IMR-90 (cell line): ENCODE measurements around the gene ATP10B.

Source experiments
- BHLHE40 ChIP-seq: fragments of 150-350 bp; IDR thresholded peaks from 2 replicates; pipeline ENCODE4 v1.6.1; 2016; ENCODE audit warnings: mild to moderate bottlenecking, low read depth, low read length
- CTCF ChIP-seq: conservative IDR thresholded peaks from 2 replicates; pipeline ENCODE4 v1.5.1; 2012; ENCODE audit warnings: mild to moderate bottlenecking, low read depth, low read length, improper control_type of control experiment
- ELK1 ChIP-seq: fragments of 150-350 bp; IDR thresholded peaks from 2 replicates; pipeline ENCODE4 v1.6.1; 2016; ENCODE audit warnings: low read depth, mild to moderate bottlenecking, low read length, moderate library complexity, borderline replicate concordance
- MAFK ChIP-seq: IDR thresholded peaks from 2 replicates; pipeline ENCODE4 v1.6.1; 2012; ENCODE audit warnings: low read depth, low read length, improper control_type of control experiment
- NFE2L2 ChIP-seq: fragments of 150-350 bp; IDR thresholded peaks from 2 replicates; pipeline ENCODE4 v1.6.1; 2016; ENCODE audit warnings: low read depth, mild to moderate bottlenecking, low read length
- POLR2A ChIP-seq: IDR thresholded peaks from 2 replicates; pipeline ENCODE4 v1.6.1; 2012; ENCODE audit warnings: mild to moderate bottlenecking, low read depth, low read length
- RFX5 ChIP-seq: IDR thresholded peaks from 2 replicates; pipeline ENCODE4 v1.8.0; 2012; ENCODE audit warnings: low read depth, mild to moderate bottlenecking, low read length, moderate library complexity

- no peak for TF ChIP-seq CTCF
- no peak for TF ChIP-seq ELK1
- TF ChIP-seq BHLHE40: no peak
- TF ChIP-seq NFE2L2: no peak
- no peak for TF ChIP-seq POLR2A
- TF ChIP-seq MAFK: no peak
- no peak for TF ChIP-seq RFX5
Observed at GRCh38 chr5:160788102-160788660, 63.8 kb downstream of the ATP10B start.
